B cell (primary cell): ENCODE data around the gene ARHGAP15. TPM values are rescaled to one million over a fixed set of nuclear protein-coding genes. Genes with fewer than 3 reads are reported as not detected.

Experiments
- ATAC-seq: fragments of 200-7000 bp; cut with Tn5 transposase; one replicate; pipeline ENCODE4 v1.10.0; 2021; ENCODE audit warnings: low read depth, mild to moderate bottlenecking, moderate number of reproducible peaks, moderate library complexity
- CTCF ChIA-PET: fragments of 350-600 bp; sonication (Branson Sonifier 250); formaldehyde crosslinking; loops from one replicate; lab custom pipeline; 2021; ENCODE audit warnings: antibody characterized with exemption, inconsistent platforms; lab: Charles Lee
- POLR2A ChIA-PET: fragments of 350-600 bp; sonication (Branson Sonifier 250); formaldehyde crosslinking; loops from one replicate; lab custom pipeline; 2021; ENCODE audit warnings: antibody characterized with exemption; lab: Charles Lee
- DNase-seq: peaks from one replicate; pipeline ENCODE4 v3.0.0; 2013
- H2AFZ ChIP-seq: 2 replicates; pipeline ENCODE4 v1.6.1; 2012; ENCODE audit warnings: mild to moderate bottlenecking, low read depth, low read length; ENCODE audit not compliant: insufficient read depth, poor library complexity, severe bottlenecking
- H3K27ac ChIP-seq, 2 donors: 1 replicate in 1 of 2; 2 replicates in 1 of 2; pipeline ENCODE4 v1.5.1; 2012 to 2013; ENCODE audit warnings: low read length in 2 of 2, mild to moderate bottlenecking in 2 of 2, moderate library complexity in 1 of 2
- H3K27me3 ChIP-seq, 4 experiments: fragments of 200-600 bp in 1 of 4; sonication (generic) in 1 of 4; replicated peaks in 1 of 4; 1 replicate in 2 of 4; 2 replicates in 2 of 4; pipeline versions ENCODE4 v1.6.1 to v1.7.0; 2013 to 2016; ENCODE audit warnings: low read length in 3 of 4, mild to moderate bottlenecking in 2 of 4, mixed read lengths in 1 of 4, moderate library complexity in 1 of 4; ENCODE audit not compliant: insufficient read depth in 4 of 4, control insufficient read depth in 3 of 4; ENCODE audit errors: control extremely low read depth in 1 of 4
- H3K36me3 ChIP-seq, 2 experiments: replicated peaks in 1 of 2; 1 replicate in 1 of 2; 2 replicates in 1 of 2; pipeline versions ENCODE4 v1.6.1 to v1.7.1; 2013; ENCODE audit warnings: low read length in 1 of 2; ENCODE audit not compliant: insufficient read depth in 2 of 2, control insufficient read depth in 1 of 2; ENCODE audit errors: control extremely low read depth in 1 of 2, extremely low read depth in 1 of 2
- H3K4me1 ChIP-seq, 2 donors: fragments of 200-600 bp in 1 of 2; sonication (generic) in 1 of 2; 1 replicate in 1 of 2; 2 replicates in 1 of 2; pipeline versions ENCODE4 v1.5.1 to v1.6.1; 2013 to 2017; ENCODE audit warnings: low read length in 2 of 2; ENCODE audit not compliant: control insufficient read depth in 2 of 2, insufficient read depth in 2 of 2
- H3K4me2 ChIP-seq: replicated peaks from 2 replicates; pipeline ENCODE3; 2012; ENCODE audit warnings: mild to moderate bottlenecking, low read depth, low read length; ENCODE audit not compliant: poor library complexity, severe bottlenecking
- H3K4me3 ChIP-seq, 5 experiments: fragments of 200-600 bp in 1 of 5; sonication (generic) in 1 of 5; 1 replicate in 3 of 5; 2 replicates in 2 of 5; pipeline versions ENCODE4 v1.5.1 to v1.7.0; 2011 to 2016; ENCODE audit warnings: low read length in 4 of 5, mild to moderate bottlenecking in 4 of 5, low read depth in 2 of 5, control low read depth in 1 of 5, moderate library complexity in 1 of 5; ENCODE audit not compliant: insufficient read depth in 1 of 5; ENCODE audit errors: control extremely low read depth in 1 of 5, extremely low read depth in 1 of 5
- H3K79me2 ChIP-seq: fragments of 200-600 bp; sonication (generic); one replicate; pipeline ENCODE4 v1.6.0; 2016; ENCODE audit warnings: low read length; ENCODE audit not compliant: control insufficient read depth, insufficient read depth
- H3K9ac ChIP-seq: fragments of 200-600 bp; sonication (generic); 2 replicates; pipeline ENCODE4 v1.6.1; 2017; ENCODE audit warnings: mild to moderate bottlenecking, low read length, moderate library complexity
- H3K9me3 ChIP-seq, 3 donors: one replicate each; pipeline versions ENCODE4 v1.6.1 to v1.7.1; 2013; ENCODE audit warnings: low read length in 2 of 3; ENCODE audit not compliant: control insufficient read depth in 2 of 3, insufficient read depth in 1 of 3; ENCODE audit errors: control extremely low read depth in 1 of 3
- H4K20me1 ChIP-seq: 2 replicates; pipeline ENCODE4 v1.6.0; 2012; ENCODE audit warnings: mild to moderate bottlenecking, low read length; ENCODE audit not compliant: insufficient read depth, control insufficient read depth, poor library complexity, severe bottlenecking
- H3K27ac Mint-ChIP-seq: one replicate; pipeline ENCODE4 v1.8.0; 2021; ENCODE audit warnings: mixed read lengths
- H3K27me3 Mint-ChIP-seq: one replicate; pipeline ENCODE4 v1.8.0; 2021; ENCODE audit warnings: mixed read lengths
- H3K4me1 Mint-ChIP-seq: one replicate; pipeline ENCODE4 v1.8.0; 2021; ENCODE audit warnings: mixed read lengths
- H3K4me3 Mint-ChIP-seq: one replicate; pipeline ENCODE4 v1.8.0; 2021; ENCODE audit warnings: mixed read lengths
- H3K9me3 Mint-ChIP-seq: one replicate; pipeline ENCODE4 v1.8.0; 2022; ENCODE audit warnings: mixed read lengths; ENCODE audit not compliant: insufficient read depth
- EZH2 ChIP-seq: IDR thresholded peaks from 2 replicates; pipeline ENCODE4 v1.6.1; 2012; ENCODE audit warnings: borderline replicate concordance, low read depth, mild to moderate bottlenecking, moderate library complexity, low read length; ENCODE audit not compliant: insufficient read depth, poor library complexity, severe bottlenecking
- WGBS: methylation state at CpG from one replicate; pipeline ENCODE4 v1.1.5; 2013; ENCODE audit warnings: missing lambda C conversion rate; ENCODE audit not compliant: insufficient coverage; 5-methylcytosine and 5-hydroxymethylcytosine counted together
- intact Hi-C: fragments of 100-400 bp; cut with micrococcal nuclease; formaldehyde crosslinking; loops from one replicate; pipeline ENCODE4 v1.10.0; 2022
- polyA plus RNA-seq: library from polyadenylated mRNA; depleted of rRNA; stranded (reverse); fragments of >200 nt; gene quantifications from 2 replicates; pipeline ENCODE4 v1.2.3, GENCODE V29; 2012
- total RNA-seq, 2 donors: library from RNA; stranded (reverse); fragments of 120-200 nt in 1 of 2; gene quantifications; 1 replicate in 1 of 2; 2 replicates in 1 of 2; pipeline versions ENCODE4 v1.2.3 to v1.2.4, GENCODE V29; 2013 to 2022
- TF ChIP-seq, protein P1 (sequence below): fragments of 200-600 bp; IDR thresholded peaks from one replicate; pipeline ENCODE4 v1.8.0; 2022; ENCODE audit warnings: antibody characterized with exemption, mild to moderate bottlenecking

ARHGAP15 gene
- total and polyA plus RNA-seq, 2 donors (not counting 1 experiment from before 2014, with no cell fraction given) = 58.6 to 187 TPM

DNA sequence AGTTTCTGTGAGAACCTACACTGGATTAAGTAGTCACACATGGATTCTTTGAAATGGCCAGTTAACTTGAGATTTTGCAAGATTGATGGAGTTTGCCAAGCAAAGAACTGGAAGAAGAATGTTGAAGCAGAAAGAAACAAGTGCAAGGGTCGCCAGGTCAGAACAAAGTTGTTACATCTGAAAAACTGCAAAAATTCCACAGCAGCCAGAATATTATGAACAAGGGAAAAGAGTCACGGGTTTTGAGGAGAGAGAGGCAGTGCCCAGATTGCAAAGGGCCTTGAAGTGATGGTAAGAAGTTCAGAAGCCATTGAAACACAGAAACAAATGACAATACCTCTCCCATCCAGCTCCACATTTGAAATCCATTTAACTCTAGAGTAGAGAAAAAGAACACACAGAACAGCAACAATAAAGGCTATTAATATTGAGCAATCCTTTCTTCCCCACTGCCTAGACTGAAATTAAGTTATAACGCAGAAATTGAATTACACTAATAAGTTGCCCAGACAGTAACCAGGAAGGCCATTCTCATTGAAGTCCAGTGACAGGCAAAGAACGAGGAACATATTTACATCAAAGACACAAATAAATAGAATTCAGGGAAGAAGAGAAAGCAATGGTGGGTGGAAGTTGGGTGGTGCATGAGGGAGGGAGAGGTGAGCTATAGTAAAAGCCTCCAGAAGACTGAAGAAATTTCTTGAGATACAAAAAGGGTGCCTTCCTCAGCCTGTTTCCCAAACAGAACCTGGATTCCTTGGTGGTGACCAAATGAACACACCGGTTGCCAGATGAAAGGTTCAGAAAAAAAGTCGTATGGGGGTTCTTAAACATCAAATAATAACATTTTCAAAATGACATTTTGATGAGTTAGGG lies 80.6 kb downstream of the ARHGAP15 start:
- no peaks in the 10 kb centered on the region for H3K9me3 ChIP-seq
- ChIA-PET POLR2A (no interaction called here), CTCF (interaction anchor here (0.8 to 1.5 kb wide), 4 partner anchors 8 to 51 kb away, joined by 3 to 5 read pairs (median 4); no protein-coding TSS in a partner anchor)
- H3K27me3 Mint-ChIP-seq = no peaks in the 10 kb centered on the region
- no peak for ATAC-seq
- no peak overlapping the region for H3K9ac ChIP-seq
- H3K4me1 ChIP-seq = peaks cover 5 to 7% of the 10 kb centered on the region in 2 donors
- DNase-seq = no peak
- H3K4me1 Mint-ChIP-seq = peaks cover 10% of the 10 kb centered on the region
- H3K27me3 ChIP-seq = no peaks in the 10 kb centered on the region
- H3K4me2 ChIP-seq = no peak overlapping the region
- H3K27ac Mint-ChIP-seq = peak overlapping the region; percentile 1
- no peak overlapping the region for H2AFZ ChIP-seq
- no peak overlapping the region for H3K4me3 ChIP-seq
- TF ChIP-seq, protein P1, sequence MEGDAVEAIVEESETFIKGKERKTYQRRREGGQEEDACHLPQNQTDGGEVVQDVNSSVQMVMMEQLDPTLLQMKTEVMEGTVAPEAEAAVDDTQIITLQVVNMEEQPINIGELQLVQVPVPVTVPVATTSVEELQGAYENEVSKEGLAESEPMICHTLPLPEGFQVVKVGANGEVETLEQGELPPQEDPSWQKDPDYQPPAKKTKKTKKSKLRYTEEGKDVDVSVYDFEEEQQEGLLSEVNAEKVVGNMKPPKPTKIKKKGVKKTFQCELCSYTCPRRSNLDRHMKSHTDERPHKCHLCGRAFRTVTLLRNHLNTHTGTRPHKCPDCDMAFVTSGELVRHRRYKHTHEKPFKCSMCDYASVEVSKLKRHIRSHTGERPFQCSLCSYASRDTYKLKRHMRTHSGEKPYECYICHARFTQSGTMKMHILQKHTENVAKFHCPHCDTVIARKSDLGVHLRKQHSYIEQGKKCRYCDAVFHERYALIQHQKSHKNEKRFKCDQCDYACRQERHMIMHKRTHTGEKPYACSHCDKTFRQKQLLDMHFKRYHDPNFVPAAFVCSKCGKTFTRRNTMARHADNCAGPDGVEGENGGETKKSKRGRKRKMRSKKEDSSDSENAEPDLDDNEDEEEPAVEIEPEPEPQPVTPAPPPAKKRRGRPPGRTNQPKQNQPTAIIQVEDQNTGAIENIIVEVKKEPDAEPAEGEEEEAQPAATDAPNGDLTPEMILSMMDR = no peak
- no peak for TF ChIP-seq EZH2
- intact Hi-C loops = no loop called here
- no peaks in the 10 kb centered on the region for H4K20me1 ChIP-seq
- H3K79me2 ChIP-seq = peaks cover 60% of the 10 kb centered on the region
- peaks cover 3 to 62% of the 10 kb centered on the region in 2 experiments for H3K36me3 ChIP-seq
- H3K9me3 Mint-ChIP-seq = no peaks in the 10 kb centered on the region
- H3K4me3 Mint-ChIP-seq = no peak overlapping the region
- no peak overlapping the region for H3K27ac ChIP-seq
- no CpG with 5 or more reads among the region's 6 CpGs for WGBS

DNA sequence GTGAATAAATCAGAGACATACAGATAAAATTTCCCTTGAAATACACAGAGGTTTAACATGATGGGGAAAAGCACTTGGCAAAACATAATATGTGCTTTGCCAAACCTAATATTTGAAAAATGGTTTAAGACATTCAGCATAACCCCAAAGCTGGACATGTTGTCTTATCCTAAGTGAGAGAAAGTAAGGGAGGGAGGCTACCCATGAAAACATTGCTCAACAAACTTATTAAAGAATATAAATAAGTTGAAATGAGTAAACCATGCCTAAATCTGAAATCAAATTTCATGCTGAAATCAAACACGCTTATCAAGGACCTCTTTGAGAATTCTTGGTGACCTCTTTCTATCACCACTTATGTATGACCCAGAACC lies 81.2 kb downstream of the ARHGAP15 start:
- no peaks in the 10 kb centered on the region for H3K27me3 ChIP-seq
- no peak overlapping the region for H3K4me2 ChIP-seq
- H3K9me3 ChIP-seq = no peaks in the 10 kb centered on the region
- peaks cover 0 to 1% of the 10 kb centered on the region in 2 donors for H3K4me1 ChIP-seq
- H2AFZ ChIP-seq = no peak overlapping the region
- H4K20me1 ChIP-seq = no peaks in the 10 kb centered on the region
- WGBS = 100% methylated on average over 1 of the region's 1 CpG
- DNase-seq (no peak), ATAC-seq (no peak)
- Mint-ChIP-seq H3K27ac (peak overlapping the region; percentile 44), H3K9me3 (no peaks in the 10 kb centered on the region), H3K4me1 (peaks cover 7% of the 10 kb centered on the region), H3K4me3 (no peak overlapping the region), H3K27me3 (no peaks in the 10 kb centered on the region)
- peaks cover 3 to 63% of the 10 kb centered on the region in 2 experiments for H3K36me3 ChIP-seq
- H3K4me3 ChIP-seq = no peak overlapping the region
- peaks cover 54% of the 10 kb centered on the region for H3K79me2 ChIP-seq
- TF ChIP-seq, protein P1 = no peak
- TF ChIP-seq EZH2 = no peak
- H3K27ac ChIP-seq = no peak overlapping the region
- CTCF ChIA-PET = interaction anchor here (1.1 to 1.5 kb wide), 3 partner anchors 9 to 100 kb away, joined by 4 to 6 read pairs (median 4); no protein-coding TSS in a partner anchor
- intact Hi-C loops = no loop called here
- POLR2A ChIA-PET = no interaction called here
- no peak overlapping the region for H3K9ac ChIP-seq
